Left lobe of liver (tissue), 2 donors: Measurements from ENCODE around the gene ACY1. TPM values are rescaled to one million over a fixed set of nuclear protein-coding genes. Genes with fewer than 3 reads are reported as not detected.

Experiments
- ATAC-seq: fragments of 200-7000 bp; cut with Tn5 transposase; one replicate; pipeline ENCODE4 v1.9.1; 2020; ENCODE audit warnings: mild to moderate bottlenecking, moderate library complexity
- DNase-seq: peaks from one replicate; pipeline ENCODE4 v3.0.0-alpha.2; 2020; ENCODE audit warnings: low spot score
- total RNA-seq: library from RNA; stranded (reverse); gene quantifications from one replicate; pipeline ENCODE4 v1.2.1, GENCODE V29; 2021
- donor health status: DM: no; HTN: no; CAD: no; lungs with moderate emphysema.
- donor health status: DM: no; HTN: yes; CAD: no.

ACY1 gene
- total RNA-seq, 1 donor from 2014 or later: 301 TPM

GRCh38 chr3:51962854-51963530, 20.3 kb upstream of the ACY1 start:
- no peak for DNase-seq
- ATAC-seq: no peak

DNA sequence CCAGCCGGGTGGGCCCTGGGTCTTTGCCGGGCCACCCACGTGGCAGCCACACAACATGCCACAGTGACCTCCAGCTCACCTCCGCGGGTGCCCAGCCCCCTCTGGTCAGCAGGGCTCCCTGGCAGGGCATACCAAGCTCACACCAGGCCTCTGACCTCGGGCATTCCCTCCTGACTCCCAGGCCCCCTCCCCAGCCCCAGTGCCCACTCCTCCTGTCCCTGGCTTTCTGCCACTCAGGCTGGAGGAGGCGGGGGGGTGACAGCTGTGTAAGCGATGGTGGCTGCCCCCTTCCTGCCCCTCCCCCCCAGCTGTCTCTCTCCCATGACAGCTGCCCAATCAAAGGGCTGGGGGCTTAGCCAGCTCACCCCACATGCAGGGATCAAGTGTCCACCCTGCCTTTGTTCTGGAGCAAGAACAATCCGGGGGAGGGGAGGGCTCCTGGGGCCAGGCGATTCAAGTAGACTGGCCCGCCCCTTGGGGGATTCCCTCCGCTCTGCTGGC, 19.3 kb upstream of the ACY1 start:
- ATAC-seq (no peak), DNase-seq (no peak)

- ATAC-seq: no peak
- no peak for DNase-seq
These were observed 18.8 kb upstream of the ACY1 start for GRCh38 chr3:51964521-51964920.

DNA sequence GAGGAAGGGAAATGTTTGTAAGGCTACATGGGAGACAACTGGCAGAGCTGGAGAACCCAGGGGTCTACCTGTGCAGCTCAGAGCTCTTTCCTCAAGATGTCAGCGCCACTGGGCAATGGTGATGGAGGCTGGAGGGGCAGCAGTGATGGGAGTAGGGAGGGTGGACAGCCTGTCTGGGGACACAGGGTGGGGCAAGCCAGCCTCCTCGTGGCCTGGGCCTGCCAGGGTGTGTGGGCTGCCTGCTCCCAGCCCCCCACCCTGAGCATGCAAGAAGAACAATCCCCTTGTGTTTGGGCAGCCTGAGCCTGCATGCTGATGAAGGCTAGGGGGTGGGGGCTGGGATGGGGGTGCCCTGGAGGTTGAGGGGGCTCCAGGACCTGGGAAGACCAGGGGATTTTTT, 17.3 kb upstream of the ACY1 start:
- no peak for ATAC-seq
- DNase-seq: no peak

DNA sequence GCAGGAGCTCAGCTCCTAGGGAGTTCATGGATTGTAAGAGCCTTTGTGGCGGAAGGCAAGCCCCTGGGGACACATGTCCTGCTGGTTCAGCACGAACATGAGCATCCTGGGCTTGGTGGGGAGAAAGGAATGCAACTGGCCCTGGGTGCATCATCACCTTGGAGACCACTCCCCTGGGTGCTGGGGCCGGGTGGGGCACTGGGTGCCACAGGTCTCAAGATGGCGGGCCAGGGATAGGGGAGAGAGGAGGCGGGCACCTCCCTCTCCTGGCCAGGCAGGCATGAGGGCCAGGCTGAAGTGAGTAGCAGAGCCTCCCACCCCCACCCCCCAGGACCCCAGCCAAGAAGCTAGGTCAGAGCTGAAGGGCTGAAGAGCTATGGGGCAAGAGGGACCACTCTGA, 16.8 kb upstream of the ACY1 start:
- ATAC-seq (no peak), DNase-seq (no peak)

DNA sequence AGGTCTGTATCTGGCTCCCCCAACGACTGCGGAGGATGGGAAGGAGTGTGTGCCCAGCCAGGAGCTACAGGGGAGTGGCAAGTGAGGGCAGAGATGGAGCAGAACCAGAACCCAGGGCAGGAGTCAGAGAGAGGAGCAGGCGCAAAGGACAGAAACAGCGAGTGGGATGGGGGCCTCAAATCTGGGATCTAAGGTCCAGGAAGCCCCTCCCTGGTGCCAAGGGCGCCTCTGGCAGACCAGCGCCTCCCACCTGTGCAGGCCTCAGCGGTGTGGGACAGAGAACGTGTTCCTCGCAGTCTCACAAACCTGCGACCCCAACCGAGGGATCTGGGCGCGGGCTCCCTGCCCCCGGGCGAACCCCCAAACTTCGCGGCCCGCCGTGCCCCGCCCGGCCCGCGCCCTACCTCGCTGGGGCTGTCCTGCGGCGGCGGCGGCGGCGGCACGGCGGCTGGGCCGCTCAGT, 16.4 kb upstream of the ACY1 start:
- DNase-seq: no peak
- ATAC-seq: no peak

DNA sequence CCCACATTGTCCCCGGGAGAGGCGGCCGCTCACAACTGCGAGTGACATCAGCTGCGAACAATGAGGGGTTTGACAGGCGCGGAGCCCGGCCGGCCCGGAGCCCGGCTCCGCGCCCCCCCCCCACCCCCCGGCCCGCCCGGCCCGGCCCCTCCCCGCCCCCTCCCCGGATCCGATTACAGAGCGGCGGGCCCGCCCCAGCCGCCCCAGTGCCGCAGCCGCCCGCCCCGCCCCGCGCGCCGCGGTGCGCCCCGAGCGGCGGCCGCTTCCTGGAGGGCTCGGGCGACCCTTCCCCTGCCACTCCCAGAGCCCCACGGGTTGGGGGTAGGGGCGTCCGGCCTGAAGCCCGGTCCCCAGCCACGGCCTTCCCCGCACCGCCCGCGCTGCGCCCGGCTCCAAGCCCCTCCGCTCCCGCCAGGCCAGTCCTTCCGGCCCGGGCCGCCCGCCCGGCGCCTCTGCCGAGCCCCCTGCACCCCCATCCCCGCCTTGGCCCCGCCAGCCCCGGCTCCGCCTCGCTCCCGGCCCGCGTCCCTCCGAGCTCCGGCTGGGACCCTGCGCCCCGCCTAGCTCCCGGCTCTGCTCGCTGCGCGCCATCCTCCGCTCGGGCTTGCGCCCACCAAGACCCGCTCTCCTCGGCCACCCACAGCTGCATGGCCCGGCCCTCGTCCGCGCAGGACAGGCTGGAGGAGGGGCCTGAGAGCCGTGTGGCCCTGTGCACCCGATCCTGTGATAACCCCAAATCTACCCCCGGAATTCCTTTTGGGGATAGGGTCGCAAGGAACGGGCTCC, 15.8 kb upstream of the ACY1 start, which contains the start of gene PCBP4:
TSS of gene PCBP4 (minus strand) at position 71 of the 786 bp plus-strand sequence. CDS start 6,214 bp downstream, outside the sequence.
- DNase-seq: peak; percentile 66
- peak; percentile 70 for ATAC-seq

DNA sequence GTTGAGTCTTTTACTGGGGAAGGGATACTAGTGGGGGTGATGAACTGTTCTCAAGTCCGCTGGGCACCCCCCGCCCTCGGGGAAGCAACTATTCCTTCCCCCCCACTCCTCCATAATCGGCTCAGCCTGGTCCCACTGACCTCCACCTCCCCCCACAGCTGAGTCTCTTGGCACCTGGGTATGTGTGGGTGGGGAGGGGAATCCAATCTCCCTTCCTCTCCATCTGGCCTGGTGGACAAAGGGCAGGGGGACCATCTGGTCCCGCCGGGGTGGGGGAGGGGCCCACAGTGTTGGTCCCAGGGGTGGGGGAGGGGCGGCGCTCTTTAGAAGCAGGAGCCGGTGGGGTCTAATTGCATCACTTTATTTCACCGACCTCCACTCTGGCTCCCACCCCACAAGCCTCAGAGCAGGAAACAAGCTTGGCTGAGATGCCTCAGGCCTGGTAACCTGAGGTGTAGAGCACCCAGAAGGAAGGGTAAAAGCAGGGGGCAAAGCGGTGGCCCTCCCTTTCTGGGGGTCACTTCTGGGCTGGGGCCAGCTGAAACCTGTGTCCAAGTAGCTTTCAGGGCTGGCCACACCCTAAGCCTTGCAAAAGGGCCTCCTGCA, 15.1 kb upstream of the ACY1 start:
- peak; percentile 33 for ATAC-seq
- DNase-seq: no peak

DNA sequence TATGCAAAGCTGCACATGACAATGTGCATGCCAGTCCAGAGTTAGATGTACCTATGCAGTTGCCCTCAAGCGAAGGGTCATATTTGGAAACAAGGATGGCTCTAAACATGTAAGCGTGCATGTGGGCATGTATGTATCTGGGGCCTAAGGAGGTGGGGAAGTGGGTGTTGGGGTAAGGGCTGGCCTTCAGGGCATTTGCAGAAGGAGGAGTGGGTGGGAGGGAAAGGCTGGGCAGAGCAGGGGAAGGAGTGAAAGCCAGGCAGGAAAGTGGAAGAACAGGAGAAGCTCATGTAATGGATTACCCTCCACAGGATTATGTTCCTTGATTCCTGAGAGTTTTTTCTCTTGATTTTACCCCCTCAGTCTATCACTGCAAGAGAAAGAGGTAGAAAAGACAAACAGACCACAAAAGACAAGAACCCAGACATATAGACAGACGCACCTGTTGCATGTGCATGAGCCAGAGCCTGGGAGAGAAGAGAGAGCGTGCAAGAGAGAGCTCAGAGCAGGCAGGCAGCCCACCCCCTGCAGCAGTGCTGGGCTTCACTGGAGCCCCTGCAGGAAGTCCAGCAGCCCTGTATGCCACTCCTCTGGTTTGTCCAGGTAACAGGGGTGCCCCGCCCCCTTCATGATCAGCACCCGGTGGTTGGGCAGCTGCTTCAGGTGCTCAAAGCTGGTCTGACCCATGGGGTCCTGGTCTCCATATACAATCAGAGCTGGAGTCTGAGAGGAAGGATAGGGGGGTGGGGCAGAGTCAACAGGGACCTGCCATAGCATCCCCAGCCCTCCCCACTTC, 14.3 kb upstream of the ACY1 start:
- ATAC-seq (no peak), DNase-seq (no peak)

DNA sequence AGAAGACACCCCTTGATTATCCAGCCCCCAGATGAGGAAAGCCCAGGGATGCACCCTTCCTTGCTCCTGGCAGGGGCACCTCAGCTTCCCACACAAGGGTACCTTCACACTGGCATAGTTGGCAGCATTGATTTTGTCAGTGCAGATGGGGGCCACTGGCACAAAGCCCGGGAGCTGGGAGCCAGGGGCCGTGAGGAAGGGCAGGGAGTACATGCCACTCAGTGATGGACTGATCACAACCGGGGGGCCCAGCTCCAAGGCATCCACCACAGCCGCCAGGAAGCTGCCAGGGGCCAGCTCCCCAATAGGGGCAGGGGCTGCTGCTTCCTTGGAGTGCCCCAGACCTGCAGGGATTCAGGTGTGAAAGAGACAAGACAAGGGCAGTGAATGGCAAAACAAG, 13.5 kb upstream of the ACY1 start:
- no peak for DNase-seq
- ATAC-seq: no peak

DNA sequence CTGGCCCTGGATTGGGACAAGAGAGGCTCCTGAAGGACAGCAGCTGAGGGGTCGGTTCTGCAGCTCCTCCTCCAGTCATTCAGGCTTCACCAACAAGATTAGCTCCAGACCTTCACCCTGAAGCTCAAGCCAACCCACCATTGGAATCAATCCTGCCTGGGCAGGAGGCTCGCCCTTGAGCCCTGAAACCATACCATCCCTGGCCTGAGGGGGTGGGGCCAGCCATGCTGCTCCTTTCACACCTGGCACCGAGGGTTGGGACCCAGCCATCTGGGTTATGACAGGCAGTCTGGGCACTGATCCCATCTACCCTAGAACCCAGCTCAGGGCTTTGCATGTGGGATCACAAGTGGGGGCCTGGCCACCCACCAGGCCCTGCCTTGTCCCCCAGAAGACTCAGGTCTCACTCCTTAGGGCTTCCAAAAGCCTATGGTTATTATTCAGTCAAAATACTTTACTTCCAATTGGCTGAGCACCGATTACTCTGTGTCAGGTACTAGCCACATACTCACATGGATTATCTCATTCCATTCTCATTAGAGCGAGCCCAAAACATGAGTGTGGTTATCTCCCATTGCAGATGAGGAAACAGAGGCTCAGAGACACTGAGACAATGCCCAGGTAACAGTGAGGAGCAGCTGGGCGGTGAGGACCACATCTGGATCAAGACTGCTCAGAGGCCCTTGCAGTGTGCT, 12.6 kb upstream of the ACY1 start:
- peak; percentile 89 for DNase-seq
- ATAC-seq: peak; percentile 34

GRCh38 chr3:51971350-51971749, 12.0 kb upstream of the ACY1 start:
- ATAC-seq (no peak), DNase-seq (no peak)

DNA sequence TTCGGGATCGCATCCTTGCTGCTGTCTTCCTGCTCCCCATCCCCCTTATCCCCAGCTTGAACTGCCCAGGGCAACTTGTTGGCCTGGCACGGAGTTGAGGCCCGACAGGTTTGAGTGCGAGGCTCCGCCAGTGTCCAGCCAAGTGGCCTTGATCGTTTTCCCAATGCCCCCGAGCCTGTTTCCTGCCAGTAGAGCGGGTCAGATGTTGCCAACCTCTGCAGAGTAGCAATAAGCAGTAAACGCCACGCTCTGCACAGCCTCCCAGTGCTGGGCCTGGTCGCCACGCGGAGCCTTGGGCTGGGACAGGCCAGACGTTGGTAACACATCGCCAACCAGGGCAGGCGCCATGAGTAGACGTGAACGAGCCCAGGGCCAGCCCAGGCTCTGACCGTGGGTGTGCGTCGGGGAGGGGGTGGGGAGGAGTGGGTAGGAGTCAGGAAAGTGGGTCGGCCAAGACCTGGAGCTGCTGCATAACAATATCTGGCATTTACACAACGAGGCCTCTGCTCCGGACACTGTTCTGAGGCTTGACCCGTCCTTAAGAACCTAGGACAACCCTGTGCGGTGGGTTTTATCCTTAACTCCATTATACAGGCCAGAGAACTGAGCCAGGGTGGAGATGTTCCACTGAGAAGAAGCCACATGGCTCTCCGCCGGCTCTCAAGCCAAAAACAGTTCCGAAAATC, 8.9 kb upstream of the ACY1 start:
- DNase-seq (peak; percentile 90), ATAC-seq (peak; percentile 56)

- peak; percentile 93 for DNase-seq
- ATAC-seq: peak; percentile 77
These were observed 8.1 kb upstream of the ACY1 start, which contains the start of gene ABHD14A for GRCh38 chr3:51974963-51975851. TSS of gene ABHD14A (plus strand) at chr3:51975064. CDS start at chr3:51975136, 72 bp downstream.

DNA sequence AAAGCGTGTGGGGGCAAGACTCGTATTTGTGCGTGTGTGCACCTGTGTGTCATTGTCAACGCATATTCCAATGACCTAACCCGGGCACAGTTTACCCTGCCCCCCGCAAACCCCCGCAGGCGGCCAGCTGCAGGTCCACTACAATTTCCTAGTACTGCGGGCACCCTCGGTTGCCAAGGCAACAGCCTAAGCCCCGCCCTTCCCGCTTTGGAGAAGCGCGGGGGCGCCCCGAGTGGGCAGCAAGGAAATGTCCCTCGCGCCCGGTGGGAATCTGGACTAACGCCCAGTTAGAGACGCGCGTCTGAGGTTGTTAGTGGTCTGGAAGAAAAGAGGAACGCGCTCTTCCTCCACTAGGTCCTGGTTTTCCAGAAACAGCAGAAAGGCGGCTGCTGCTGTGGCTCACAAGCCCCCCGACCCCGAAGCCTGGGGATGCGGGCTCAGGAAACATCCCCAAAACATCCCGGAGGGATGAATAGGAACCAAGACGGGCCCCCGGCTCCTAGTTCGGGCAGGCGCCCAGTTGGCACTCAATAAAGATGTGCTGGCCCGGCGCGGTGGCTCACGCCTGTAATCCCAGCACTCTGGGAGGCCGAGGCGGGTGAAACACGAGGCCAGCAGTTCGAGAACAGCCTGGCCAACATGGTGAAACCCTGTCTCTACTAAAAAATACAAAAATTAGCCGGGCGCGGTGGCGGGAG, 7.3 kb upstream of the ACY1 start:
- ATAC-seq: no peak
- peak; percentile 75 for DNase-seq

DNA sequence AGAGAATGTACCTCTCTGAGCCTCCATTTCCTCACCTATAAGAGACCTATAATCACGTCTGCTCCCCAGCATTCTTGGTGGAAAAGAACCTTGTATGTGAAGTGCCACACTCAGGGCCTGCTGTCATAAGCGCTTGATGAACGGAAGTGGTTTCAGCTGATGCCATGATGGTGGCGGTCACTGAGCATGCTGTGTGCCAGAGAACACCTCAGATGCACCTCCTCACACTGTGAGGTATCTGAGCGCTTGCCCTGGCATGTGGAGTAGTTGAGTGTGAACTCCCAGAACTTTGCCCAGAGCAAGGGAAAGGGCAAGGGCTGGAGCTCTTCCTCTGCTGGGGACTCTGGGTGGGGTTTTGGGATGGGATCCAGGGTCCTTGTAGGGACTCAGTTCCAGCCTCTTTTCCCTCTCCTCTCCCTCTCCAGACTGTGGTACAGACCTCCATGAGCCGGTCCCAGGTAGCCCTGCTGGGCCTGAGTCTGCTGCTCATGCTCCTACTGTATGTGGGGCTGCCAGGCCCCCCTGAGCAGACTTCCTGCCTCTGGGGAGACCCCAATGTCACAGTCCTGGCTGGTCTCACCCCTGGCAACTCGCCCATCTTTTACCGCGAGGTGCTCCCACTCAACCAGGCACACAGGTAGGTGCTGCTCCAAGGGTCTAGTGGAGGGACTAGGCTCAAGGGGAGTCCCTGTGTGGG, 5.7 kb upstream of the ACY1 start:
- DNase-seq: no peak

DNA sequence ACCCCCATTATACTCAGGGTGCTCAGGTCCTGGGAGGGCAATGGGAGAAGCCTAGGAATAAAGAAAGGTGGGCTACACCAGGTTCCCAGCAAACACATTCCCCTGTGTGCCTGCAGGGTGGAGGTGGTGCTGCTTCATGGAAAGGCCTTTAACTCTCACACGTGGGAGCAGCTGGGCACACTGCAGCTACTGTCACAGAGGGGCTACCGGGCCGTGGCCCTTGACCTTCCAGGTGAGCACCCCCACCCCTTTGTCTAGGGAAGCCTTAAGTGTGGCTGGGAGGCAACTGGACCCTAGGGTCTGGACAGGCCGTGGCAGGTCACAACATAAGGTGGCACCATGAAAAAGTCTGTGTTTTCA, 5.2 kb upstream of the ACY1 start:
- DNase-seq (no peak), ATAC-seq (no peak)

More for the DNA sequence above, 5.7 kb upstream of the ACY1 start:
- ATAC-seq: no peak
